Retina (tissue), 1 donor: ENCODE results near the gene KPNA1.
"Not testable (repeated sequence)": the region's sequence is repeated elsewhere in the genome, so short reads cannot be mapped to it uniquely, and the experiment has no call there.

Experiments used
- DNase-seq: peaks from one replicate; pipeline ENCODE4 v3.0.0-alpha.2; 2016

Gene KPNA1

DNA sequence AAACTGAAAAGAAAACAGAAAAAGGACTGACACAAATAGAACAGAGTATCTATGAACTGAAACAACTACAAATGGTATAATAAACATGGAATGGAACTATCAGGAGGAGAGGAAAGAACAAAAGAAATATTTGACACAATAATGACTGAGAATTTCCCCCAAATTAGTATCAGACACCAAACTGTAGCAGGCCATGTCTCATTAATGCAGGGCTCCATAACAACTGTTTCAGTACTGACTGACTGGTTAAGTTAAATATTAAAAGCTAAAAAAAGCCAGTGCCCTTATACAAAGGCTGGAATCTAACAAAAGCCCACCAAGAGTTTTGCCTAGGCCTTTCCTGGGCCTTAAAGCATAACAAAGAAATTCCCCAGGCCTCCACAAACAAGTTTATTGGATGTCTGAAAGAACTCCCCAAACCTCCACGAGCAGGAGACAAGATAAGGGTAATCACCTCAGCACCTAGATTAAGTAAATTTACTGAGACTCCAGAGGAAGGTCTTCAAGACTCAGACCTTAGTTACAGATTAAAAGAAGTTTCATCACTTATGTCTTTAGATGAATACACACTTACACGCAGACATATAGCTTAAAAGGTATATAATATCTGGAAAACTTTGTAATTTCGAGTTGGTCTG, 45.7 kb downstream of the KPNA1 start:
- DNase-seq, result no peak

DNA sequence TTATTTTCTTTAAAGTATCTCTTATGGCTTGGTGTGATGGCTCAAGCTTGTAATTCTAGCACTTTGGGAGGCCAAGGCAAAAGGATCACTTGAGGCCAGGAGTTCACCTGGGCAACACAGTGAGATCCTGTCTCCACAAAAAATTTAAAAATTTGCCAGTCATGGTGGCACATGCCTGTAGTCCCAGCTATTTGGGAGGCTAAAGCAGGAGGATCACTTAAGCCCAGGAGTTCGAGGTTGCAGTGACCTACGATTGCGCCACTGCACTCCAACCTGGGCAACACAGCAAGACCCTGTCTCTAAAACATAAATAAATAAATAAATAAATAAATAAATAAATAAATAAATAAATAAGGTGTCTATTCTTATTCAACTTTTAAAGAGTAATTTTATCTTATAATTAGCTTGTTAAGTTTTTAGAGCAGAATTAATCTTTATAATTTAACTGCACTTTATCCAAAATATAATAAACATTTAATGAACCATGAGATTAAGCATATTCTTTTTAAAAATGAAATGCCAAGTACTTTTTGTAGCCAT, 48.0 kb downstream of the KPNA1 start:
- no peak for DNase-seq

DNA sequence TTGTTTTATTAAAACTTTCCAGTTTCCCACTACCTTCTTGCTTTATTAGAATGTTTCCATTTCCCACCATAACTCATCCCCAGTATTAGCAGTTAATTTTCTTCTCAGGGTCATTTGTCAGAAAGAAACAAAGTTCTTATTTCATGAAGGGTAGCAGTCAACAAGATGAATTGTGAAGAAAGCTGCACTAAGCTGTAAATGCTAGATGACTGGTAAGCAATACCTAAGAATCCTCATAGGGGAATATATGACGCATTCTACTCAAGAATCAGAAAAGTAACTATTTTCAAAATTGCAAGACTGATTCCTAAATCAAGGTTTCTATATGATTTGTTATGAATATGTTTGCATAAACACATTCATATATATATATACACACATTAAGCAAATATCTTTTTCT, 50.1 kb downstream of the KPNA1 start:
- DNase-seq, result no peak

GRCh38 chr3:122462406-122462805, 52.3 kb downstream of the KPNA1 start:
- DNase-seq, result no peak

DNA sequence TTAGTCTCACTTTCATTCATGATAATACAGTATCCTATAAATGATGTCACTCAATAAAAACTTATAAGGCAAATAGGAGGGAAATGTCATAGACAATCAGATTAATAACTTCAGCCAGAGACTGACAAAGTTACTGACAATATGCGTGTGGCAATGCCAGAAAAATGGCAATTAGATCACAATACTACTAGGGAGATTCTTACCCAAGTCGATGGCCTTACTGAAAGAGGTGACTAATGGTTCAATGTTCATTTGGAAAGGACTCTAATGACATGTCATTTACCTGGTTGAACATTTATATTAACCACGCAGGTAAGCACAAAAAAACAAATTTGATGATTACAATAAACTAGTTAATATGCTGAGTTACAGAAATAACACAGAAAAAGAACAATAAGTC, 52.9 kb downstream of the KPNA1 start:
- no peak for DNase-seq

DNA sequence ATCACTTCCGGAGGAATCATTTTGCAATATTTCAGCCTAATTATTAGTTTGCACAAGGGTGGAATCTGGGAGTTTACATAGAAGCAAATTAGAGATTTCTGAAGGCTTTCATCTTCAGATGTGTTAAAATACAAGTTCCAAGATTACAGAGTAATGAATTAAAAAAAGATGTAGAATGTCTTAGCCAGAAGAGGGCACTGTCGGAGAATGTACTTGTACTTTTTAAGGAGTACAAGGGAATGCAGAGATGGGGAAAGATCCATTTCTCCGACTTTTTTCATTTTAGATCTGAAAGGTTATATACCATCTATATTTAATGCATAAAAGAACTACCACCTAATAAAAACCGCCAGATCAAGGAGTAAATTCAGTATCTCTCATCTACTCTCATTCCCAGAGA, 55.7 kb downstream of the KPNA1 start:
- no peak for DNase-seq

DNA sequence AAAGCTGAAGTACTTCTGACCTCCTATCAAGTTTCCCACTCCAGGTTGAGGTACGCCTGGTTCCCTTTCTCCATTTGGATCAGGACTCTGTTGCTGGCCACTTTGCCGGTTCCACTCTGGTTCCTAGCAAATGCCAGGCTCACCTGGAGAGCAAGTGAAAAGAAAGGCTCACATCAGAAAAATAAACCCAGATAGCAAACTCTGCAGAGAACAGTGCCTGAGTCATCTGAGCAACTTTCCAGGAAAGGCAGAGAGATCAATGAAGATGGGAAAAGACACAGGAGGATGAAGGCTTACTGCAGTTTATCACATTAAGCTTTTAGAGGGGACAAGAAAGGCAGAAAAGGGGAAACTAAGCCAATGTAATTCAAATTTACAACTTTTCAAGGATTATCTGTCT, 57.0 kb downstream of the KPNA1 start:
- DNase-seq, result no peak

GRCh38 chr3:122456074-122456473, 58.7 kb downstream of the KPNA1 start:
- no peak for DNase-seq

GRCh38 chr3:122451371-122451770, 63.4 kb downstream of the KPNA1 start:
- no peak for DNase-seq

GRCh38 chr3:122448218-122448617, 66.5 kb downstream of the KPNA1 start:
- DNase-seq, result not testable (repeated sequence)

- DNase-seq, result not testable (repeated sequence)
Measured at GRCh38 chr3:122444491-122444887, 70.2 kb downstream of the KPNA1 start.

GRCh38 chr3:122443762-122444490, 70.8 kb downstream of the KPNA1 start:
- not testable (repeated sequence) for DNase-seq

- DNase-seq, result no peak
Measured at GRCh38 chr3:122443090-122443489, 71.6 kb downstream of the KPNA1 start.

DNA sequence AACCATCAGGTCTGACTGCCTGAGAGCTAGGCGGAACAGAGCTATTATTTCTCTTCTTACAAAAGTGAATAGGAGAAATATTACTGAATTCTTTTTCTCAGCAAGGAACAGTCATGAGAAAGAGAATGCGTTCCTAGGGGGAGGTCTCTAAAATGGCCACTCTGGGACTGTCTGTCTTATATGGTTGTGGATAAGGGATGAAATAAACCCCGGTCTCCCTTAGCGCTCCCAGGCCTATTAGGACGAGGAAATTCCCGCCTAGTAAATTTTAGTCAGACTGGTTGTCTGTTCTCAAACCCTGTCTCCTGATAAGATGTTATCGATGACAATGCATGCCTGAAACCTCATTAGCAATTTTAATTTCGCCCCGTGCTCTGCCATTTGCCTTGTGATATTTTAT, 78.8 kb downstream of the KPNA1 start:
- no peak for DNase-seq

- DNase-seq, result no peak
Measured at GRCh38 chr3:122430371-122430770, 84.4 kb downstream of the KPNA1 start.

- no peak for DNase-seq
Measured at GRCh38 chr3:122427857-122428471, 86.8 kb downstream of the KPNA1 start.

GRCh38 chr3:122421836-122422235, 92.9 kb downstream of the KPNA1 start:
- DNase-seq, result no peak

DNA sequence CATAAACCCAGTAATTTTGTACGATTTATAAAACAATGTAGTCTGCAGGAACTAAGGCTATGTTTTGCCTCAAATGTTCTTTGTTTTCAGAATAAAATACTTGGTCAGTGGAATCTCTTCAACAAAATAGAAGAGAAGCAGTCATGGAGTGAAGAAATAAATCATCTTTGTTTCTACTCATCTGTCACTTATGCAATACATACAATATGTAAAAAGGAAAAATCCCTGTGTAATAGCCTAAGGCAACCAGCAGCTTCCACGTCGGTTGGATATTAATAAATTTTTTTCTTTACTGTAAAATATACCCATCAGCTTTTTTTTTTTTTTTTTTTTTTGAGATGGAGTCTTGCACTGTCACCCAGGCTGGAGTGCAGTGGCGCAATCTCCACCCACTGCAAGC, 93.6 kb downstream of the KPNA1 start:
- DNase-seq, result no peak

GRCh38 chr3:122416966-122417365, 97.8 kb downstream of the KPNA1 start:
- DNase-seq, result no peak

DNA sequence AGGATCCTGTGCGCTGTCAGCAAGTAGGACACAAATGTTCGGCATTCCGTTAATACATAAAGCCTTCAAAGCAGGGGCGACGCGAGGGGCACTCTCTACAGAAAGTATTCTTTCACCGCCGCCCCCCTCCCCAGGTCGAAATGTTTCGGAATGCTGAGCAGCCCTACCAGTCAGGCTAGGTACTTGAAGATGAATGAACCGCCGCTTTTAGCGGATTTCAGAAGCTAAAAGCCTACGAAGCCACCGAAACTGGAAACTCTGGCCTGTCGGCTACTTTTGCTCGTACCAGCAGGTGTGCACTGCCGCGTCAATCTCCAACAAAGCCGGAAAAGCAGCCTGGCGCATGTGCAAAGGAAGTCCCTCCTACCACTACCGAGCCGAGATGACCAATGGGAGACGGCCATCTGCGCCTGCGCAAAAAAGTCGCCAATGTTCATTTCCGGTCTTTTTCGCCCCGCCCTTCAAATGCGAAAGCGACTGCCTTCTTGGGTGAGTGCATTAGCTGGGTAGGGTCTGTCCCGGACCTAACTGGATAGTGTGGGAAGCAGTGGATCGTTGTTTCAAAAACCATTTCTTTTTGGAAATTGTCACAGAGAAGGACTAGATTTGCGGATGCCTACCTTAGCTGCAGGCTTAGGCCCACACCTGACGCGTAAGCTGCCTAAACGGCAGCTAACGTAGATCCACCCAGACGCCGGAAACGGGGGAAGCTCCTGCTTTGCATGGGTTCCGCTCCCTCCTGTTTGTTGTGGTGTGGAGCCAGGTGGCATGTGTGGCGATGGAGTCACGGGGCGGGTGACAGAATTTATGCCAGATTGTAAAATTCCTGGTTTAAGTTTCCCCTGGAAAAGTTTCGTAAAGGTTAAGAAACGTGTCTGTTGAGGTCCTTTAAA, 98.7 kb downstream of the KPNA1 start, which contains the start of gene WDR5B:
Gene WDR5B, minus strand, starts transcription at position 301 of the 893 bp plus-strand sequence. CDS start 534 bp downstream, outside the sequence.
- DNase-seq, result peak; percentile 99

- DNase-seq, result no peak
Measured at GRCh38 chr3:122415104-122415744, 99.5 kb downstream of the KPNA1 start.

- no peak for DNase-seq
Measured at GRCh38 chr3:122414391-122414790, 100.3 kb downstream of the KPNA1 start.
